NAMALWA (cell line): Measurements from ENCODE around the gene MBD5.
A peak's percentile ranks its signal among the peaks of the same experiment; 100 is the strongest.

Source experiments
- DNase-seq: peaks from one replicate; pipeline ENCODE4 v3.0.0-alpha.2; 2015; ENCODE audit warnings: low spot score

Gene MBD5

DNA sequence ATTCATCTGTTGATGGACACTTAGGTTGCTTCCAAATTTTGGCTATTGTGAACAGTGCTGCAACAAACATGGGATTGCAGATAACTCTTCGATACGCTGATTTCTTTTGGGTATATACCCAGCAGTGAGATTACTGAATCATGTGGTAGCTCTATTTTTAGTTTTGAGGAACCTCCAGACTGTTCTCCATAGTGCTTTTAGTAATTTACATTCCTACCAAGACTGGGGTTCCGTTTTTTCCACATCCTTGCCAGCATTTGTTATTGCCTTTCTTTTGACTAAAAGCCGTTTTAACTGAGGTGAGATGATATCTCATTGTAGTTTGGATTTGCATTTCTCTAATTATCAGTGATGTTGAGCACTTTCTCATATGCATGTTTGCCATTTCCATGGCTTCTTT lies 200.3 kb downstream of the MBD5 start:
- no peak for DNase-seq

DNA sequence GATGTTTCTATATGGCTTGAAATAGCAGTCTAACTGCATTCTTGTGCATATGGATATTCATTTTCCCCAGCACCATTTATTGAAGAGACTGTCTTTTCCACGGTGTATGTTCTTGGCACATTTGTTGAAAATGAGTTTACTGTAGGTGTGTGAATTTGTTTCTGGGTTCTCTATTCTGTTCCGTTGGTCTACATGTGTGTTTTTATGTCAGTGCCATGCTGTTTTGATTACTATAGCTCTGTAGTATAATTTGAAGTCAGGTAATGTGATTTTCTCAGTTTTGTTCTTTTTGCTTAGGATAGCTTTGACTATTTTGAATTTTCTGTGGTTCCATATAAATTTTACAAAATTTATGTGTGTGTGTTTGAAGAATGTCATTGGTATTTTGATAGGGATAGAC lies 201.0 kb downstream of the MBD5 start:
- no peak for DNase-seq

DNA sequence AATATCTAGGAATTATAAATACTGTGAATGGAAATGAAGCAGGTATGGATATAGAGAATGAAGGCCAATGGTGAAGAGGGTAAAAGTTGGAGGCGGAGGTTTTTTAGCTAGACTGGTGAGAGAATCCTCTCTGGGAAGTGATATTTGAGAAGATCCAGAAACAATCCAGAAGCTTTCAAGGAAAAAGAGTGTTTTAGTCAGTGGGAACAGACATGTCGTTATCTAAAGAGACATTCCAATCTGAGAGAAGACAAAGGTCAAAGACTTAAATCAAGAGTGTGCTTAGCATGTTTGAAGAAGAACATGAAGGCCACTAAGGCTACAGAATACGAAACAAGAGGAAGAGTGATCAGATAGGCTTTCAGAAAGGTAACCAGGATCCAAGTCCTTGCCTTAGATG lies 211.0 kb downstream of the MBD5 start:
- no peak for DNase-seq

DNA sequence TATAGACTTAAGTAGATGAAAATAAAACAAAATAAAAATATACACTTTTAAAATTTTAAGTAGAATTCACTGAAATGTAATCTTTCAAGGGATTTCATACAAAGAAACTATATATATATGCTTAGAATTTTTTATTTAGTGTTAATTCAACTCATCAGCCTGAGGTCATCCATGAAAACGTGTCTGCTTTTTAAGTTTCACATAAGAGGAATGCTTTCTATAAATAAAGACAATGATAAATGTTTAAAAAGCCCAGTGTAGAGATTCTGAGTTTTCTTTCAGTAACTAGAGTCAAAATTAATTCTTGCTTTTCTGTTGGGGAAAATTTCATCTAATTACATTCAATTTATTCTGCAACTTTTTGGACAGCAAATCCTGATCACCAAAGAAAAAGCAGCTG lies 213.3 kb downstream of the MBD5 start:
- DNase-seq, result no peak

DNA sequence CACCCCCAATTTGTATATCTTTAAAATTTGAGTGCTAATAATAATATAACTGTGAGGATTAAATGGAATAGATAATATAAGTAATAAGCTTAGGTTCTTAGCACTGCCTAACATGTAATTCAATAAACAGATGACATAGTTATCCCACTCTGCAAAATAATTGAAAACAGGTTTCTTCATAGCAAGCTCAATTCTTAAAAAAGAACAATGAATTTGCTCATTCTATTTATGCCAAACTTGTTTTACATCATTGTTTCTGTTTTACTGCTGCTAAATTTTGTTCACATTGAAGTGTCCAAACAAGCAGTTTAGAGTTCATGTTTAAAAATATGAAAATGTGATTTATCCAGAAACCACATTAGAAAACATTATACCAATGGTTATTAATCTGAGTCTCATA lies 217.0 kb downstream of the MBD5 start:
- no peak for DNase-seq

DNA sequence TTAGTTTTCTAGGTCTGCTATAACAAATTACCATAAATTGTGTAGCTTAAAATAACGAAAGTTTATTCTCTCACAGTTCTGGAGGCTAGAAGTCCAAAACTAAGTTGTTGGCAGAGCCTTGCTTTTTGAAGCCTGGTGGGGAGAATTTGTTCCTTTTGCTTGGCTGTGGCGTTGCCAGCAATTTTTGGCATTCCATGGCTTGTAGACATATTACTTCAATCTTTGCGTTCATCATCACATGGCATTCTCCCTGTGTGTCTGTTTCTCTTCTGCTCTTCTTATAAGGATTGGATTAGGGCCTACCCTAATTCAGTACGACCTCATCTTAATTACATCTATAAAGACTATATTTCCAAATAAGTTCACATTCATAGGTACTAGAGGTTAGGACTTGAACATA lies 217.7 kb downstream of the MBD5 start:
- DNase-seq, result no peak

DNA sequence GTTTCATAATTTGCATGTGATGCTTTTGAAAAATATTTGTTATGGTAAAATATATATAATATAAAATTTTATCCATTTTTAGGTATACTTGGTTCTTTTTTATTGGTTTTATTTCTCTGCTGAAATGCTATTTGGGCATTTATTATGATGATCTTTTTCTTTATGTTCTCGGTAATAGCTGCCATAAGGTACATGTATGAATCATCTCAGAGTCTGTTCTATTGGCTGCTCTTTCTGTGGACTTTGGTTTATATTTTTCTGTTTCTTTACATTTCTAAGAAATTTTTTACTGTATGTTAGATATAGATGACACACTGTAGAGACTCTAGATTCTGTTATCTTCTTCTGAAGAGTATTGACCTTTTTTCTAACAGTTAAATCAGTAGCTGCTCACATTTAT lies 219.9 kb downstream of the MBD5 start:
- no peak for DNase-seq

DNA sequence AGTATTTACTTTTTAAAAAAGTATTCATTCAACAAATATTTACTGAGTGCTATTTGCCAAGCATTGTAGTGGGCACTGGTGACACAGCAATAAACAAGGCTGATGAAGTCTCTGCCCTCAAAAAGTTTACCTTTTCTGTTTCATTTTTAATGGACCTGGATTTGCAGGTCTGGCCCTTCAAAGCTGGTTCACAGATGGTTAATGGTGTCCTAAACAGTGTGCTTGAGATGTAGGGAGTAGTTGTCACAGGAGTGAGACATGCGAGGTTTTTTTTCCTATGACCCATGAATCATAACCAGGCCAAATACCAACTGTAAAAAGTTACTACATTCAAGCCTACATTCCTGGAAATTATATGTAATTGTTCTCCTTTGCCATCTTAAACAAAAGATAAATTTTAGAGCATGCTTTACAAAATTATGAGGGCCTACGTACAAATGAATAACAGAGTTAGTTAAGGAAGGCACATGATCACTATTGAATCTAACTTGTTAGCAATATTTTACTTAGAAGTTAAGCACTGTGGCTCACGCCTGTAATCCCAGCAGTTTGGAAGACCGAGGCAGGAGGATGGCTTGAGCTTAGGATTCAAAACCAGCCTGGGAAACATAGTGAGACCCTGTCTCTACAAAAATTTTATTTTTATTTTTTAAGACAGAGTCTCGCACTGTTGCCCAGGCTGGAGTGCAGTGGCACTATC lies 223.9 kb downstream of the MBD5 start:
- no peak for DNase-seq

DNA sequence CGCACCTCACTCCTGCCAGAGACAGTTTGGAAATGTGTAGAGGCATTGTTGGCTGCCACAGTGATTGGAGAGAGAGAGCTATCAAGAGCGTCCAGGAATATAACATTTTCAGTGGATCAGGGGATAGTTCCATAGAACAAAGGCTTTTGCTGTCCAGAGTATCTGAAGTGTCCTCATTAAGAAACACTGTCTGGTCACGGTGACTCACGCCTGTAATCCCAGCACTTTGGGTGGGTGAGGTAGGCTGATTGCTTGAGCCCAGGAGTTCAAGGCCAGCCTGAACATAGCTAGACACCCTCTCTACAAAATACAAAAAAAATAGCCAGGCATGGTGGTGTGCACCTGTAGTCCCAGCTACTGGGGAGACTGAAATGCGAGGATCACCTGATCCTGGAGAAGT lies 231.1 kb downstream of the MBD5 start:
- DNase-seq, result no peak

DNA sequence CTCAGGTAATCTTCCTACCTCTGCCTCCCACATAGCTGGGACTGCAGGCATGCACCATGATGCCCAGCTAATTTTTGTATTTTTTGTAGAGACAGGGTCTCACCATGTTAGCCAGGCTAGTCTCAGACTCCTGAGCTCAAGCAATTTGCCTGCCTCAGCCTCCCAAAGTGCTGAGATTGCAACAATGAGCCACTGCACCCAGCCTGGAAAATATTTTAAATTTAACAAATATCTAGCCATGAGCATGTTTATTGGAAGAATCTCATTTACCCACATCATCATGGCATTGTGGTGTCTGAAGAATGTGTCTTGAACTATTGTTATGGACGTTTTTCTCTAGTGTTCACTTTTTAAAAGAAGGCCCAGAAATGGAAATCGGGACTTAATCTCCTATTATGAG lies 231.8 kb downstream of the MBD5 start:
- DNase-seq, result no peak

DNA sequence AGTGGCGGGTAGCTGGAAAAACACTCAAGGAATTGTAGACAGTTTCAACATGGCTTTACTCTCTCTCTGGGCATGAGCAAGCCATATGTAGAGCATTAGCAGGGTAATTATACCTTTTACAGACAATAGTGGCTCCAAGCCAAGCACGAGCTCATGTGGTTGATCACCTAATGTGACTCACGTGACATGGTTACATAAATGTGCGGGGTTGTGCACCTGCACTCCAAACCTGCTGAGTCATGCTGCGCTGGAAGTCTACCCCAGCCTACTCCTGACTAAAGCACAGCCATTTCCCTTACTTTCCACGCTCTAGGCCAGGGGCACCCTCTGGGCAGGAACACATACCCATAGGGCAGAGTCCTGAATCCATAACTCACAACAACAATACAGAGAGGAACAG lies 232.8 kb downstream of the MBD5 start:
- DNase-seq, result peak; percentile 40

DNA sequence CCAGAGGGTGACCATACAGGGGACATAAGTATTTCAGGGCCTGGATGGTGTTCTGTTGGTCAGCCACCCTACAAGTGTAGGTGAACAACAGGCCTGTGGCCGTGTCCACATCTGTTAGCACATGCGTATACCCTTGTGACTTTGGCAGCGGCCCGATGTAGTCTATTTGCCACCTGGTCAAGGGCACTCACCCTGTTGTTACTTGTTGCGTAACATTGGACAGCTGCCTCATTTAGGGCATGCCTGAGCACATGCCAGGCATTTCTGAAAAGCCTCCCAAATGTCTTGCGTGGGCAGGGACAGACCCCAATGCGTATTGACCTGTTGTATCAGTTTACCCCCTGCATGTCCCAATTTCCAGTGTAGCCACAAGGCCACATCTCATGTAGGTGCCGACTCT lies 235.0 kb downstream of the MBD5 start:
- DNase-seq, result no peak

DNA sequence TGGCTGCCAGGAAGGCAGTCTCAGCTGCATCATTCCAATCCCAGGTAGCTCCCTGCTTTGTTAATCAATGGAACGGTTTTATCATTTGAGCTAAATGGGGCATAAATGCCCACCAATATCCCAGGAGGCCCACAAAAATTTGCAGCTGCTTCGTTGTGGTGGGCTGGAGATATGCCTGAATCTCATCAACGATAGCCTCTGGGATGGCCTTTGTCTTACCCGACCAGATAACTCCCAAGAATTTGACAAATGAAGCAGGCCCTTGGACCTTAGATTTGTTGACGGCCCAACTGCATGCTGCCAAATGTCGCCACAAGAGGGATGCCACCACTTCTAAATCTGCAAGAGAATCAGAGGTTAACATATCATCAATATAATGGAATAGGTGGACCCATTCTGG lies 236.4 kb downstream of the MBD5 start:
- DNase-seq, result no peak

DNA sequence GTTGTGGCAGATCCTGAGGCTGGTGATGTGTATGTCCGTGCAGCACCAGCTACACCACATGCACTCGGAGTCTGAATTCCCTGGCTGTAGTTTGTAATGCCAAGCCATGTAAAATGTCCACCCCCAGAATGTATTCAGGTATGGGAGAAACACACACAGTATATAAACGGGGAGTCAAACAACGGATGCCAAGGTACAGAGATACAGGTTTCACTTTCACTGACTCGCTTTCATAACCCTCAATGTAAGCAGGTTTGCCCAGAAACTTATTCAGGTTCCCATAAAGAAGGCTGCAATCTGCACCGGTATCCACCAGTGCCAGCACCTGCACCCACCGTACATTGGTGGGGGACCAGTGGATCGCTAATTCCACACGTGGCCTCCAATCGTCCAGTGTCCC lies 237.2 kb downstream of the MBD5 start:
- DNase-seq, result no peak

DNA sequence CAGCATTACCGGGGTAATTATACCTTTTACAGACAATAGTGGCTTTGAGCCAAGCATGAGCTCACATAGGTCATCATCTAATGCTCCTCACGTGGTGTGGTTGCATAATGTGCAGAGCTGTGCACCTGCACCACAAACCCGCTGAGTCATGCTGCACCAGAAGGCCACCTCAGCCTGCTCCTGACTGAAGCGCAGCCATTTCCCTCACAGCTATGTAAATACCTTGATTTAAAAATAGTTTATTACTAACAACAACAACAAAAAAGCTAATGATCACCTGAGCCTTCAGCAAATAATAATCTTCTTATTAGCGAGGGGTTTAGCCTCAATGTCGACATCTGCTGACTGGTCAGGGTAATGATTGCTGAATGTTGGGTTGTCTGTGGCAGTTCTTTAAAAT lies 238.8 kb downstream of the MBD5 start:
- DNase-seq, result peak; percentile 24

DNA sequence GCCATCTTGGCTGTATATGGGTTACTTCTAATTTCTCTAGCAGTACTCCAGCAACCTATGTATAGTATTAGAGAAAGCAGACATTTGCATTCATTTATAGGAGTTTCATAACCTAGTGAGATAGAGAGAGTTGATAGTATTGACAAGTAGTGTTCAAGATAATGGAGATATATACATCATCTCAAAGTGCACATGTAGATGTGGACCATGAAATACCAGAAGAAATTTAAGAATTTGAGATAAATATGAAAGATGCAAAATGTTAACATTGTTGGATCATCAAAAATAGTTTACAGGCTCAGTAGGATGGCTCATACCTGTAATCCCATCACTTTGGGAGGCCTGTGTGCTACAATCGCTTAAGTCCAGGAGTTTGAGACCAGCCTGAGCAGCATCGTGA lies 243.0 kb downstream of the MBD5 start:
- no peak for DNase-seq

DNA sequence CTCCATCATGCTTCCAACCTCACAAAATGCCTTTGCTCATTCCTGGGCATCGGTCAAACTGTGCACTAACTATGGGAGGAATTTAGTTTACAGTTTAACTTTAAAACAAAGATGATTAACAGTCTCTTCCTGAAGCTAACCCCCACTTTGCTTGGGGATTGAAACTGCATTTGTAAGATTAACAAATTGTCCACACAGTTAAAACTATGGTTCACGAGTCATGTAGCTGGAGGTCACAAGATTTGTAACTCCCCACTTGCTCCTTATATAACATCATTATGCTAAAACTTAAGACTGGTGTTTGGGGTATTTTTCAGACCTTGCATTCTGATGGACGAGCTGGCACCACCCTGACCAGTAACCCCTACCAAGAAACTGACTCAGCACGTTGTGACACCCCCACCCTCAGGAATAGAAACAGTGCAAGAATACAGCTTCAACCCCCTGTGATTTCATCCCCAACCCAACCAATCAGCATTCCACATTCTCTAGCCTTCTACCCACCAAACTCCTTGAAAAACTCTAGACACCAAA lies 252.3 kb downstream of the MBD5 start:
- no peak for DNase-seq

DNA sequence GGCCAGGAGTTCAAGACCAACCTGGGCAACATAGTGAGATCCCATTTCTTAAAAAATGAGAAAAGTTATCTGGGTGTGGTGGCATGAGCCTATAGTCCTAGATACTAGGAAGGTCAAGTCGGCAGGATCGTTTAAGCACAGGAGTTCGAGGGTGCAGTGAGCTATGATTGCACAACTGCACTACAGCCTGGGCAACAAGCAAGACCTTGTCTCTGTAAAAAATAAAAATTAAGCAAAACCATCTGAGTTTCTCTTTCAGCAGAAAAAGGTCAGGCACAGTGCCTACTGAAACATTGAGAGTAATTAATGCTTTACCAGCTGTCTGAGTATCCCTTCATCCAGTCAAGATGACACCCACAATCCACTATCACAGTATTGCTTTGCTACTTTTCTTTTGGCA lies 258.3 kb downstream of the MBD5 start:
- no peak for DNase-seq

DNA sequence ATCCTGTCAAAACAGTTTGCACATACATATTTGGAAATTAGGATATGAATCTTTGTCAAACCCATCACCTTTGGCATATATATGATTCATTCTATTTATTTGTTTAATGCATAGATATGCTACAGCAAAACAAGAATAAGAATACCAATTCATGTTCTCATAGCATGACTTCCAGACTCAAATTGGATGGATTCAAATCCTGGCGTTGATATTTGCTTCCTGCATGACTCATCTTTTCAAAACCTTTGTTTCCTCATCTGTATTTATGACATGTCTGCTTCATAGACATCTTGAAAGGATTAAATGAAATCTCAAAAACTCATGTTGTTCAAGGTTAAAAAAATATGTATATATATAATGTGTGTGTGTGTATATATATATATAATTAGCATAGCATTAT lies 261.3 kb downstream of the MBD5 start:
- DNase-seq, result no peak

DNA sequence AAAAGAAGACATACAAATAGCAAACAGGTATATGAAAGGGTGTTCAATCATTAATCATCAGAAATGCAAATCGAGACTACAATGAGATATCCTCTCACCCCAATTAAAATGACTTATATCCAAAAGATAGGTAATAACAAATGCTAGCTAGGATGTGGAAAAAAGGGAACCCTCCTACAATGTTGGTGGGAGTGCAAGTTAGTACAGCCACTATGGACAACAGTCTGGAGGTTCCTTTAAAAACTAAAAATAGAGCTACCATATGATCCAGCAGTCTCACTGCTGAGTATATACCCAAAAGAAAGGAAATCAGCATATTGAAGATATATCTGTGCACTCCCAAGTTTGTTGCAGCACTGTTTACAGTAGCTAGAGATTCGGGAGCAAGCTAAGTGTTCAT lies 271.5 kb downstream of the MBD5 start:
- no peak for DNase-seq

DNA sequence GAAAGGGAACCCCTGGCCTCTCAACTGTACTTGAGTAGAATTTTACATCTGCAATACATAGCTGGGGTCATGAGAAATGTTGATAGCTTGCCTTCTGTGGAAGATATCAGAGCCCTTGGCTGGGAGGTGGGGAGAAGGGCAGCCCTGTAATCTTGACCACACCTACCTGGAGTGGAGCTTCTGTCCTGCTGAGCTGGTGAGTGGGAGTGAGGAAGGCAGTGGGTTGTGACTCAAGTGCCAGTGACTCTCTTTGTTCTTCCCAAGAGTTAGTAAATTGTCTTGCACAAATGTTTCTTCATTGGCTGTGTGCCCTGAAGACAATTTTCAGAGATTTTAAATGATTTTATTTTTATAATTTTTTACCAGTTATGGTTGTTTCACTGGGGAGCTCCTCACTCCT lies 277.3 kb downstream of the MBD5 start:
- no peak for DNase-seq

DNA sequence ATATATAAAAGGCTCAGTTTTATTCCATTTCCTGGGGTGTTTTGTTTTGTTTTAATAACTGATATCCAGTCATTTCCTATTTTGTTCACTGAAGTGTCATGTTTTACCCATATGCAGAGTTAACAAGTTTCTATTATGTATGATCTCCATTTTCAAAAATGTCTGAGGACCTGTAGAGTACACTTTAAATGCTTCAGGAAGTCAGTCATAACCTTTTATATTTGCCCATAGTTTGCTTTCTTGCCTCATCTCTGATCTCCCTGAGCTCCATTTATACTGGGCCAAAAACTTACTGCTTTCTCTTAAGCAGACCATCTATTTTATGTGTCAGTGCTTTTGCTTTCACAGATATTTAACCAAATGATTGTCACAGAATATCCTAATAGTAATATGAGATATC lies 278.7 kb downstream of the MBD5 start:
- DNase-seq, result no peak

DNA sequence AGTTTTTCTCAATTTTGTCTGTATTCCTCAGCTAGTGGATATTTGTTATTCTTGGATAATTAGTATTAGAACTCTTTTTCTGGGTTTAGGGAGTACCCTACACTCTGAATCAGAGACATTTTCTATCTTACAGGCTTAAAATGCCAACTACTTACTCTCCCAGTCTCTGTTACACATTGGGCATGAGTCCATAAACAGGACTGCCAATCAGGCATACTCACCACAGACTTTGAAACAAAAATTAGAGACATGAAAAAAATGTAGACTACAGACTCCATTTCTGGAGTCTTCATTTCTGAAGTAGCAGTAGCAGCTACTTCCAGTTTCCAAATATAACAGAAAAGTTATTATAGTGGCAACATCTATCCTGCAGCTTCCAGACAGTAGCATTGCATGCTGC lies 279.7 kb downstream of the MBD5 start:
- no peak for DNase-seq

DNA sequence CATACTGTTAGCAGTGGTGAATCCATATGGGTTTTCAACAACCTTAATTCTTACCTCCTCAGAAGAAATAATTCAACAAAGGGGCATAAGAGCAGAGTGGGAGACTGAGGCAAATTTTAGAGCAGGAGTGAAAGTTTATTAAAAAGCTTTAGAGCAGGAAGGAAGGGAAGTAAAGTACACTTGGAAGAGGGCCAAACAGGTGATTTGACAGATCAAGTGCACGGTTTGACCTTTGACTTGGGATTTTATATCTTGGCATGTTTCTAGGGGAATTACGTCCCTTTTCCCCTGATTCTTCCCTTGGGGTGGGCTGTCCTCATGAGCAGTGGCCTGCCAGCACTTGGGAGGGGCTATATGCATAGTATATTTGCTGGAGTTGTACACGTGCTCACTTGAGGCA lies 280.5 kb downstream of the MBD5 start:
- no peak for DNase-seq

DNA sequence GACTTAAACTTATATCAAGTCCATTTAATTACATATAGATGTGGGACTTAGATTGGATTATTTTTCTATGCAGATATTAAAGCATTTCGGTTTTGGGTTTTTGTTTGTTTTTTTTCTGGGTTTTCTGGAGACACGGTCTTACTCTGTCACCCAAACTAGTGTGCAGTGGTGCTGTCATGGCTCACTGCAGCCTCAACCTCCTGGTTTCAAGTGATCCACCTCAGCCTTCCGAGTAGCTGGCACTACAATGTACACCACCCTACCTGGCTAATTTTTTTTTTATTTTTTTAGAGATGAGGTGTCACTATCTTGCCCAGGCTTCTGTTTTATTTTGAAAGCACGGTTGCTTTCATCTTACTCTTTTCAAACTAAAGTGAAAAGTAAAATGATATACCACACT lies 281.6 kb downstream of the MBD5 start:
- no peak for DNase-seq
